GM19324 (cell line): ENCODE data around the gene EID2.

ENCODE experiments used
- ATAC-seq: cut with Tn5 transposase; IDR thresholded peaks from one replicate; pipeline ENCODE4 v1.9.1; 2021; ENCODE audit warnings: mild to moderate bottlenecking, moderate library complexity; ENCODE audit not compliant: unreplicated experiment, low FRiP score

Gene EID2

GRCh38 chr19:39540333-39540673 lies 342 bp upstream of the EID2 start:
- no peak for ATAC-seq

- ATAC-seq = no peak
Measured at GRCh38 chr19:39539165-39539517, 820 bp downstream of the EID2 start.

DNA sequence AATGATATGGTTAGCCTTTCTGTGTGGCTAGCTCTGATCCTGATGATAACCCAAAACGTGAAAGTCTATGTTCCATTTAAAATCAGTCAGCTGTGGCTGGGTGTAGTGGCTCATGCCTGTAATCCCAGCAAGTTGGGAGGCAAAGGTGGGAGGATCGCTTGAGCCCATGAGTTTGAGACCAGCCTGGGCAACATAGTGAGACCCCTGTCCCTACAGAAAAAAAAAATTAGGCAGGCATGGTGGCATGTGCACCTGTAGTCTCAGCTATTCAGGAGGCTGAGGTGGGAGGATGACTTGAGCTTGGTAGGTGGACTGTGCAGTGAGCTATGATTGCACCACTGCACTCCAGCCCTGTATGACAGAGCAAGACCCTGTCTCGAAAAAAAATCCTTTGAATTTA lies 6.2 kb downstream of the EID2 start:
- no peak for ATAC-seq

GRCh38 chr19:39533003-39533512 lies 6.9 kb downstream of the EID2 start:
- ATAC-seq = no peak

- ATAC-seq = peak; percentile 89
Measured at GRCh38 chr19:39532233-39533002, 7.5 kb downstream of the EID2 start, which contains the start of gene EID2B. Gene EID2B (minus strand): TSS chr19:39532852. CDS start chr19:39532802, 50 bp downstream.

GRCh38 chr19:39531834-39532232 lies 8.1 kb downstream of the EID2 start:
- ATAC-seq = no peak

DNA sequence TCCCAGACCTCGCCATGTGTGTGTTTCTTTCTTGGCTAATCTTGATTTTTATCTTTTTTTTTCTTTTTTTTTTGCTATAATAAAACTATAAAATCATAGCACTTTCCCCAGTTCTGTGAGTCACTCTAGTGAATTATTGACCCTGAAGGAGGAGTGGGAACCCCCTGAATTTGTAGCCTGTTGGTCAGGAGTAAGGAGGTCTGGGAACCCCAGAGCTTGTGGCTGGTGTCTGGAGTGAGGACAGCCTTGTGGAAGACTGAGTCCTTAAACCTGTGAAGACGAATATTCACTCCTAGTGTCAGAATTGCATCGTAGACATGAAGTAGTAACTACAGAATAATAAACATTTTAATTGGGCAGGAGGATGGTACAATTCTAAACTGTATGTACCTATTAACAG lies 14.8 kb downstream of the EID2 start:
- ATAC-seq = no peak

- ATAC-seq = no peak
Measured at GRCh38 chr19:39524495-39524894, 15.5 kb downstream of the EID2 start.

DNA sequence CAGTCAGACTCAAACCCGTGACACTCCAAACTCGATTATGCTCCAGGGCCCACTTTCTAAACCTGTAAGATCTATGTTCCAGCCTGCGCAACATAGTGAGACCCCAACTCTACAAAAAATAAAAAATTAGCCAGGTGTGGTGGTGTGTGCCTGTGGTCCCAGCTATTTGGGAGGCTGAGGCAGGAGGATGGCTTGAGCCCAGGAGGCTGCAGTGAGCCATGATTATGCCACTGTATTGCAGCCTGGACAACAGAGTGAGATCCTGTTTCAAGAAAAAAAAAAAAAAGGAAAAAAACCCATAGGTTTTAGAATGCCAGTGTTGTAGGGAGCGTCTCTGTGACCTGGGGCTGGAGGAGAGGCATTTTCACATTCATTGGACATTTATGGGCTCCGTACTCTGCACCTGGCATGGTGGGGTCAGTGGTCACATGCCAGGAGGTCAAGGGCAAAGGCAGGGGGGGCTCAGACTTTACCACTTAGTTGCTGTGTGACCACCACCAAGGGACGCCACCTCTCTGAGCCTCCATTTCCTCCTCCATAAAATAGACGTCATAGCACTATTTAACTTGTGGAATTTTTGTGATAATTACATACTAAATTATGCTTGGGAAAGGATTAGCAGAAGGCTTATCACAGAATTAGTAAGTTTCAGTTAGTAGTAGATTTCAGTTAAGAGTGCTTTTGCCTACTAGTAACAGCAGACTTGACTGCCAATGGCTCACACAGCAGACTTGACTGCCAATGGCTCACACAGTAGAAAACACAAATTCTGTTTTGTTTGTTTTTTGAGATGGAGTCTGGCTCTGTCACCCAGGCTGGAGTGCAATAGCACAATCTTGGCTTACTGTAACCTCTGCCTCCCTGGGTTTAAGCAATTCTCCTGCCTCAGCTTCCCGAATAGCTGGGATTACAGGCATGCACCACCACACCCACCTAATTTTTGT lies 19.1 kb downstream of the EID2 start:
- ATAC-seq = no peak

GRCh38 chr19:39518975-39519374 lies 21.0 kb downstream of the EID2 start:
- no peak for ATAC-seq

- no peak for ATAC-seq
Measured at GRCh38 chr19:39518458-39518857, 21.5 kb downstream of the EID2 start.

- ATAC-seq = no peak
Measured at GRCh38 chr19:39517432-39517831, 22.5 kb downstream of the EID2 start.

GRCh38 chr19:39516270-39516669 lies 23.7 kb downstream of the EID2 start:
- no peak for ATAC-seq

GRCh38 chr19:39515551-39516191 lies 24.3 kb downstream of the EID2 start:
- no peak for ATAC-seq

DNA sequence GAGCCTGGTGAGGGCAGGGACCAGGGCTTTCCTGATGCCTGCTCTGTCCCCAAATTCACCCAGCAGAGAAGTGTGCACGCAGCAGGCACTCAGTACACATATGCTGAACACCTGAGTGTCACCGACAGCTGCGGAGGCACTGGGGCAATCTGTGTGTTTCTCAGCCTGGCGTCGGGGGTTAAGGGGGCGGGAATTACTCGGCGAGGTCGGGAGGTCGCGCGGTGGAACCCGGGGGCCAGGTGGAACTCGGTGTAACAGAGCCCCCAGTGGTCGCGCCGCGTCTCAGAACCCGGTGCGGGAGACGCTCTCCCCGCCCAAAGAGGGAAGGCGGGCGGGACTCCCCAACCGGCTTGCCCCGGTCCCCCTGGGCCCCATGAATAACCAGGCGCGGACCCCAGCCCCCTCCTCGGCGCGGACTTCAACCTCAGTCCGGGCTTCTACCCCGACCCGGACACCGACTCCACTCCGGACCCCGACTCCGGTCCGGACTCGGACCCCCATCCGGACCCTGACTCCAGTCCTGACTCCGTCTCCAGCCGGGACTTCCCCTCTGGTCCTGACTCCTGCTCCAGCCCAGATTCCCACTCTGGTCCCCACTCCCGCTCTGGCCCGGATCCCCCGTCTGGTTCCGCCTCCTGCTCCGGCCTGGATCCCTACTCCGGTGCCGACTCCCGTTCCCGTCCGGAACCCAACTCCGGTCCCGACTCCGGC lies 25.0 kb downstream of the EID2 start, which contains the start of gene SELENOV:
Gene SELENOV, plus strand, starts transcription at position 300 of the 711 bp plus-strand sequence. Its CDS starts 74 bp downstream, at position 374.
- ATAC-seq = no peak

- no peak for ATAC-seq
Measured at GRCh38 chr19:39512988-39513387, 27.0 kb downstream of the EID2 start.

DNA sequence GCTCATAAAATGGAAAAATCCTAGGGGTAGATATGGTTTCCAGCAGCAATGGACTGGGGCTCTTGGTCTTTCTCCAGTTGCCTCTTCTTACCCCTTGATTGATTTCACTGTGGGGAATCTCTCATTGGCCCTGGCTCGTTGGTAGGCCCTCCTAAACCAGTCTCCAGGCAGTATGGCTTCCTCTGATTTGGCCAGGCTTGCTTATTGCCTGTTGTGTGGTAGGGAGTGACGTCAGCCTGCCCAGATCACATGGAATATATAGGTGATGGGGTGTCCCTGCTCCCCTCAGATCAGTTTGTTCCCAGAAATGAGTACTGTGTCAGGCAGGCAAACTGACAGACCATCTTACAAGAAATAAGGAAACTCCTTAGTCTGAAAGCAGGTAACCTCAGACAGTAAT lies 30.7 kb downstream of the EID2 start:
- no peak for ATAC-seq

- no peak for ATAC-seq
Measured at GRCh38 chr19:39508629-39509028, 31.3 kb downstream of the EID2 start.

DNA sequence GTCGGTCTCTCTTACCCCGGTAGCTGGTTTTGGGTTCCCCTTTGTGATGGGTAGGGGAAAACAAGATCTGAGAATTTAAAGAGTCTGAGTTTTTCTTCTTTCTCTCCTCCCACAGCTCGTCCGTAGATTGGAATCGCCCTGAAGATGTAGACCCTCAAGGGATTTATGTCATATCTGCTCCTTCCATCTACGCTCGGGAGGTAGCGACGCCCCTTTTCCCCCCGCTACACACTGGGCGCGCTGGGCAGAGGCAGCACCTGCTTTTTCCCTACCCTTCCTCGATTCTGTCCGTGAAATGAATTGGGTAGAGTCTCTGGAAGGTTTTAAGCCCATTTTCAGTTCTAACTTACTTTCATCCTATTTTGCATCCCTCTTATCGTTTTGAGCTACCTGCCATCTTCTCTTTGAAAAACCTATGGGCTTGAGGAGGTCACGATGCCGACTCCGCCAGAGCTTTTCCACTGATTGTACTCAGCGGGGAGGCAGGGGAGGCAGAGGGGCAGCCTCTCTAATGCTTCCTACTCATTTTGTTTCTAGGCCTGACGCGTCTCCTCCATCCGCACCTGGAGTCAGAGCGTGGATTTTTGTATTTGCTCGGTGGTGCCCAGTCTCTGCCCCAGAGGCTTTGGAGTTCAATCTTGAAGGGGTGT lies 32.1 kb downstream of the EID2 start:
- no peak for ATAC-seq
